ENCODE data around the gene IGF1R.

The IGF1R gene

GRCh38 chr15:98805434-98806274 is 157.3 kb downstream of the IGF1R start:
- TF ChIP-seq CTCF (conservative IDR thresholded peaks at IDR 0.05; ENCODE audit: low read depth, low read length): no peak
- DNase-seq (ENCODE audit: low read depth): no peak
- no peak overlapping the region for H3K4me3 ChIP-seq (ENCODE audit: low read length)

- no peak for TF ChIP-seq CTCF (conservative IDR thresholded peaks at IDR 0.05; ENCODE audit: low read depth, low read length)
- no peak for DNase-seq (ENCODE audit: low read depth)
- H3K4me3 ChIP-seq (ENCODE audit: low read length): no peak overlapping the region
Observed at GRCh38 chr15:98806275-98806895, 158.0 kb downstream of the IGF1R start.

GRCh38 chr15:98807262-98807661 is 158.9 kb downstream of the IGF1R start:
- no peak for DNase-seq (ENCODE audit: low read depth)
- TF ChIP-seq CTCF (conservative IDR thresholded peaks at IDR 0.05; ENCODE audit: low read depth, low read length): no peak
- H3K4me3 ChIP-seq (ENCODE audit: low read length): no peak overlapping the region

- DNase-seq (ENCODE audit: low read depth): no peak
- no peak for TF ChIP-seq CTCF (conservative IDR thresholded peaks at IDR 0.05; ENCODE audit: low read depth, low read length)
- H3K4me3 ChIP-seq (ENCODE audit: low read length): no peak overlapping the region
Observed at GRCh38 chr15:98809273-98809672, 160.9 kb downstream of the IGF1R start.

- H3K4me3 ChIP-seq (ENCODE audit: low read length): no peak overlapping the region
- no peak for DNase-seq (ENCODE audit: low read depth)
- no peak for TF ChIP-seq CTCF (conservative IDR thresholded peaks at IDR 0.05; ENCODE audit: low read depth, low read length)
Observed at GRCh38 chr15:98812716-98813446, 164.5 kb downstream of the IGF1R start.

- TF ChIP-seq CTCF (conservative IDR thresholded peaks at IDR 0.05; ENCODE audit: low read depth, low read length): no peak
- H3K4me3 ChIP-seq (ENCODE audit: low read length): no peak overlapping the region
- no peak for DNase-seq (ENCODE audit: low read depth)
Observed at GRCh38 chr15:98813951-98814350, 165.6 kb downstream of the IGF1R start.
